Brain pericyte (primary cell): Measurements from ENCODE around the gene SCNN1B.
"Not testable (repeated sequence)": the region's sequence is repeated elsewhere in the genome, so short reads cannot be mapped to it uniquely, and the experiment has no call there.

ENCODE experiments used
- DNase-seq: peaks from one replicate; pipeline ENCODE4 v3.0.0-alpha.2; 2012; ENCODE audit warnings: low read depth, low spot score

The SCNN1B gene

DNA sequence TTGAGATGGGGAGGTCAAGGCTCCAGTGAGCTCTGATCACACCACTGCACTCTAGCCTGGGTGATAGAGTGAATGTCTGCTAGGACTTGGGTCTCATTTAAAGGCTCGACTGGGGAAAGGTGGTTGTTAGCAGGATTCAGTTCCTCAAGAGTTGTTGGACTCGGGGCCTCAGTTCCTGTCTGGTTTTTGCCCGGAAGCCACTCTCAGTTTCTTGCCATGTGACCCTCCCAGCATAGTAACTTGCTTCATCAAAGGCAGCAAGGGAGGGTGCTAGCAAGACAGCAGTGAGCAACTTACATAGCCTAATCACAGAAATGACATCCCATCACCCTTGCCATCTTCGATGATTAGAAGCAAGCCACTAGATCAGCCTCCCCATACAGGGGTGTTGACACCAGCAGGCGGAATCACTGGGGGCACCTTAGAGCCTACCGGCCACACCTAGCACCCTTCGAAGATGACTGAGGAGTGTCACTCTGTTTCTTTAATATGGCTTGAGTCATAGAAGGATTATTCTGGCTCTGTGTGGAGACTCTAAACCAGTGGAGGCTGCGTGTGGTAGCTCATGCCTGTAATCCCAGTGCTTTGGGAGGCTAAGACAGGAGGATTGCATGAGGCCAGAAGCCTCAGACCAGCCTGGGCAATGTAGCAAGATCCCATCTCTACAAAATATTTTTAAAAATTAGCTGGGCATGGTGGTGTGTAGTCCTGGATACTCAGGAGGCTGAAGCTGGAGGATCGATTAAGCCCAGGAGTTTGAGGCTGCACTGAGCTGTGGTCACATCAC is 13.2 kb upstream of the SCNN1B start:
- DNase-seq = no peak

DNA sequence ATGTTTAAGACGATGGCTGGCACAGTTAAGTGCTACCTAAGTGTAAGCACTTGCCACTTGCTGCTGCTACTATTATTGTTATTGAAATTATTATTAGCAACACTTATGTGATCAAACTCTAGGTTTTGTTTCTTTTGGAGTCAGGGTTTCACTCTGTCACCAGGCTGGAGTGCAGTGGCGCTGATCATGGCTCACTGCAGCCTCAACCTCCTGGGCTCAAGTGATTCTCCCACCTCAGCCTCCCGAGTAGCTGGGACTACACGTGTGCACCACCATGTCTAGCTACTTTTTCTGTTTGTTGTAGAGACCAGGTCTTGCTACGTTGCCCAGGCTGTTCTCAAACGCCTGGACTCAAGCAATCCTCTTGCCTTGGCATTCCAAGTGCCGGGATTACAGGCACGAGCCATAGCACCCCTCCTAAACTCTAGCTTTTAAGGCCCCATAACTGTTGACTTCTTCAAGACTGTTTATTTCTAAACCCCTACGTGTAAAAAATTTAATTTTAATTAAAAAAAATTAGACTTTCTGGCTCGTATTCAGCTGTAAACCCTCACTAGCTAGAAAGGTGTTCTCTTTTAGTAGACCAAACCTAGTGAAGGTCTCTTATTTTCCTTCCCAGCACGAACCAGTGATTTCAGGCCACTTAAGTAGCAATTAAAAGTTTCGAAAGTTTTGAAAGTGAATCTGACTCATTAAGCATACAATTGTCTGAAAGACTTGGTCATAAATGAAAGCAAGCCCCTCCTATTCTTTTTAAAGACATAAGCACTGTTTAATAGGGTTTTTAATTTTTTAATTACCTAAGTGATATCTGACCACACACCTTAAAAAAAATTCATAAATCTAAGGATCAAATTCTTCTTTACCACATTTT is 11.7 kb upstream of the SCNN1B start:
- DNase-seq = no peak

DNA sequence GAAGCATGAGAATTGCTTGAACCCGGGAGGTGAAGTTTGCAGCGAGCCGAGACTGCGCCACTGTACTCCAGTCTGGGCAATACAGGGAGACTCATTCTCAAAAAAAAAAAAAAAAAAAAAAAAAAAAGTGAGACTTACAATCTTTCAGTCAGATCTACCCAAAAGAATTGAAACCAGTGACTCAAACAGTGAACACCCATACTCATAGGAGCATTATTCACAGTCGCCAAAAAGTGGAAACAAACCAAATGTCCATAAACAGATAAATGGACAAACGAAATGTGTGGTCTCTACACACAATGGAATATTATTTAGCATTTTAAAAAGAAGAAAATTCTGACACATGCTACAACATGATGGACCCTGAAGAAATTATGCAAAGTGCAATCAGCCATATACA is 9.1 kb upstream of the SCNN1B start:
- no peak for DNase-seq

DNA sequence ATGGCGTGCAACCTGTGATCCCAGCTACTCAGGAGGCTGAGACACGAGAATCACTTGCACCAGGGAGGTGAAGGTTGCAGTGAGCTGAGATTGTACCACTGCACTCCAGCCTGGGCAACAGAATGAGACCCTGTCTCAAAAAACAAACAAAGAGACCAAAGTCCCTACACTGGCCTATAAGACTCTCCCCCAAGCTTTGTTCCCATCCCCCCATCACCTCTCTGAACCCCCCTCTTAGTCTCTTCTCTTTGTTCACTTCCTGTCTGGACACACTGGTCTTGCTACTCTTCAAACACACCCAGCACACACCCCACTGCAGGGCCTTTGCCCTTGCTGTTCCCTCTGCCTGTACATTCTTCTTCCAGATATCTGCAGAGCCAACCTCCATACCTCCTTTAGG is 7.8 kb upstream of the SCNN1B start:
- no peak for DNase-seq

DNA sequence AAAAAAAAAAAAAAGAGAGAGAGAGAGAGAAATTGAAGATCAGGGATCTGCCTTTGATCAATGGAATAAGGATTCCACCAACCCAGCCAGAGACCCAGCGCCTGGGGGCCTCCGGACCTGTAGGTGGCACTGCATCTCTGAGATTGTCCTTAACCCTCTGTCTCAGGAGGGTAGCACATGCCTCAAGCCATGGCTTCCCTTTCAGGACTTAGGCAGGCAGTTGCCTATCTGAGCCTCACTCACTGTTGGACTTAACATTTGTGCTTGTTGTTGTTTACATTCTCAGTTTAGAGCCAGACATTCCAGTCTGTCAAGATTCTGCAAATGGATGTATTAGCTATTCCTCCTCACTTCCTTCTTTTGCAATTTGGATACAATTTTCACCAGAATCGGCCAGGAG is 5.1 kb upstream of the SCNN1B start:
- DNase-seq = no peak

DNA sequence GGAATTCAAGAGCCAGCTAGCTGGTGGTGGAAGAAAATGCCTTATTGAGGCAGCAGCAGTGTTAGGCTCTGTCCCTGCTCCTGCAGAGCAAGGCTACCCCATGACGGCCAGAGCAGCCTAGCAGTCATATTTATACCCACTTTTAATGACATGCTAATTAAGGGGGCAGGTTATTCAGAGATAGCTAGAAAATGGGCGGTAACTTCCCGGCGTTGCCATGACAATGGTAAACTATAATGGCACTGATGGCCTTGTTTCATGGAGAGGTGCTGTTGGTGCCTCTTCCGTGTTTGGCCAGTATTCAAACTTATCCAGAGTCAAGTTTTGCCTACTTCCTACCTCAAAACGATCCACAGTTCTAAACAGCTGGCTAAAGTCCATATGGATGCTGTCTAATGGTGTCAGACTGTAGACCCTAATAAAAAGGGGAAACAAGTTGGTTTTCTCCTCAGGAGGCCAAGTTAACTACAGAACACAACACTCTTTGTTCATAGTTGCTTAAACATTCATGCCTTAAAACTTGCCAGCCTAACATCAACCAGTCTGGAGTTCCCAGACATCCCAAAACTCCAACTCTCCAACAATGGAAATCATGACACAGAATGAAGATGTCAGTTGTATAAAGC is 3.7 kb upstream of the SCNN1B start:
- no peak for DNase-seq

DNA sequence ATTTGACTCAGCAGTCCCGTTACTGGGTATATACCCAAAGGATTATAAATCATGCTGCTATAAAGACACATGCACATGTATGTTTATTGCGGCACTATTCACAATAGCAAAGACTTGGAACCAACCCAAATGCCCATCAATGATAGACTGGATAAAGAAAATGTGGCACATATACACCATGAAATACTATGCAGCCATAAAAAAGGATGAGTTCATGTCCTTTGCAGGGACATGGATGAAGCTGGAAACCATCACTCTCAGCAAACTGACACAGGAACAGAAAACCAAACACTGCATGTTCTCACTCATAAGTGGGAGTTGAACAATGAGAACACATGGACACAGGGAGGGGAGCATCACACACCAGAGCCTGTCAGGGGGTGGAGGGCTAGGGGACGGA is 2.3 kb upstream of the SCNN1B start:
- DNase-seq = not testable (repeated sequence)

DNA sequence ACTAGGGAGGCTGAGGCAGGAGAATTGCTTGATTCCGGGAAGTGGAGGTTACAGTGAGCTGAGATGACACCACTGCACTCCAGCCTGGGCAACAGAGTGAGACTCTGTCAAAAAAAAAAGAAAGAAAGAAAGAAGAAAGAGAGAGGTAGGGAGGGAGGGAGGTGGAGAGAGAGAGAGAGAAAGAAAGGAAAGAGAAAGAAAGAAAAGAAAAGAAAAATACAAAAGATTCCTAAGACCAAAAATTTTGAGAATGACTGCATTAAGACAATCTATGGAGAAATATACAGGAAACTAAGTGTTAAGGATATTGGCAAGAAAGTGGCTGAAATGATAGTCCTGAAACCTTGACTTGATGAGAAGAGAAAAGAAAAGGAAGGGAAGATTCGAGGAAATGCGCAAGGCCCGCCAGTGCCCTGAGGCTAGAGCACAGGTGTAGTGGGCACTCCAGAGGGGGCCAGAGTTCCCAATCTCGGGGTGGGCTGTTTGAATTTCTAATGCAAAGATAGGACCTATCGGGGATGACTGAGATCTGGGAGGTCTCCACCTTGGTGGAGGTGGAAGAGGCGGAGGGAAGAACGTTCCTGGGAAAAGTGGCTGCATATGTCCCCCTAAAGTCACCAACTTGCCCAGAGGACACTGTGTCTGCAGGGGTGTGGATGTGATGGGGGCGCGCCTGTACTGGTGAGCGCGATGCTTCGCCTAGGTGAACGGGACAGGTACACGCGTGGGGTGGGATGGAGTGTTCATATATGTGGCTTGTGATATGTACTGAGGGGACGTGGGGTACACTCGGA is 654 bp upstream of the SCNN1B start:
- no peak for DNase-seq

DNA sequence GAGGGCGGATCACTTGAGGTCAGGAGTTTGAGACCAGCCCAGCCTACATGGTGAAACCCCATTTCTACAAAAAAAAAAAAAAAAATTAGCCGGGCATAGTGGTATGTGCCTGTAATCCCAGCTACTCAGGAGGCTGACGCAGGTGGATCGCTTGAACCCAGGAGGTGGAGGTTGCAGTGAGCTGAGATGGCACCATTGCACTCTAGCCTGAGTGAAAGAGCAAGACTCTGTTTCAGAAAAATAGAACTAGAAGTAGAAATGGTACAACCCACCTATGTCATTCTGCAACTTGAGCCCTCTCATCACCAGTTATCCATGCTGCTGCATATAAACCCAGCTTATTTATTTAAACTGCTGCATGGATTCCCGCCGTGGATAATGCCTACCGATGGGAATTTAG is 1.6 kb downstream of the SCNN1B start:
- DNase-seq = no peak

DNA sequence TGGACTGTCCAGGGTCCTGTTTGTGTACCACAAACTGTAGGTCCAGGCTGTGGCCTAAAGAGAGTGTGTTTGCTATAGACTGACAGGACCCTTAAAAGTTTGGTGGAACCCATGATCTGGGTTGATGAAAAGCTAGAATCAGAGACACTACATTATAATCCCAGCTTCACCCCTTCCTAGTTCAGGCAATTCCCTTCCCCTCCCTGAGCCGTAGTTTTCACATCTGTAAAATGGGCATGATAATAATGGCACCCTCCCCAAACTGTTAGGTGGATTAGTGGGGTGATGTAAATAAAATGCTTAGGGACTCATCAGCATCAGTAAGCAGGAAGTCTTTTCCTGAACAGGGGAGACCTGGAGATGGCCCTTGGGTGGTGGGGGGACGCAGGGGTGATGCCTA is 2.5 kb downstream of the SCNN1B start:
- DNase-seq = no peak

DNA sequence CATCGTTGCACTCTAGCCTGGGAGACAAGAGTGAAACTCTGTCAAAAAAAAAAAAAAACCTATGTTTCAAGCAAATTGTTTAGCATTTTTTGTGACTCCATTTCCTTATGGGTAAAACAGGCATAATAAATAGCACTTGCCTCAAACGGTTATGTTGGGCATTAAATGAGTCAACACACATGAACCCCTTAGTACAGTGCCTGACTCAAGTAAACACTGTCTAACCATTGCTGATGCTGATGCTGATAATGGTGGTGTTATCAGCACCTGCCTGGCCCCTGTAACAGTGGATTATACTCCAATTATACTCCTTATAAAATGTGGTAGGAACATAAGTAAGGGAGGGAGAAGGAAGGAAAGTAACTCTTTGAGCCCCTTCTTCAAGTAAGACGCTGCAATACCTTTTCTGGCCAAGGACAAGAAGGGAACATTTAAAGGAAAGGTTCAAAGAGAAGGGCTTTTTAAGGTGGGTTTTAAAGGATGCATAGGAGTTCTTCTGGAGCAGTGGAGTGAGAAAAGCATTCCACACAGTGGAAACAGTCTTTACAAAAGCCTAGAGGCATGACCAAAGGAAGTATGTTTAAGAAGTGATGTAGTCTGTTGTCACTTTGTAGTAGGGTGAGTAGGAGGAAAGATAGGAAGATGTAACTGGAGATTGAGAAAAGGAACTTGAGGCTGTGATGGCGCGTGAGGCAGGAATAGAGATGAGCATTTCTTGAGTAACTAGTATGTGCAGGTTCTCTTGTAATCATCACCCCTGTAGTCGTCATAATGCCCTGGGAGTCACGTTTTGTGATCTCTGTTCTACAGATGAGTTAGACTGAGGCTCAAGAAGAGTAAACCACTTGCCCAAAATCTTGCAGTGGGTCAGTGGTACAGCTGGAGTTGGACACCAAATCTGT is 4.3 kb downstream of the SCNN1B start:
- DNase-seq = no peak

DNA sequence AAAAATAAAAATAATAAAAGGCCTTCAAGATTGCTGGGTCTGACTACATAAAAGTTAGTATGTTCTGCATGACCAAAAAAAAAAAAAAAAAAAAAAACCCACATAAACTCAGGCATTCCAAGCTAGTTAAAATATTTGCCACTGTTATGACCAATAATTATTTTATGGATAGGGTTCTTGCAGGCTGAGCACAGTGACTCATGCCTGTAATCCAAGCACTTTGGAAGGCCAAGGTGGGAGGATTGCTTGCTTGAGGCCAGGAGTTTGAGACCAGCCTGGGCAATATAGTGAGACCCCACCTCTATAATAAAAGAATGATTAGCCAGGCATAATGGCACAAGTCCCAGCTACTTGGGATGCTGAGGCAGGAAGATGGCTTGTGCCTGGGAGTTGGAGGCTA is 8.1 kb downstream of the SCNN1B start:
- no peak for DNase-seq

DNA sequence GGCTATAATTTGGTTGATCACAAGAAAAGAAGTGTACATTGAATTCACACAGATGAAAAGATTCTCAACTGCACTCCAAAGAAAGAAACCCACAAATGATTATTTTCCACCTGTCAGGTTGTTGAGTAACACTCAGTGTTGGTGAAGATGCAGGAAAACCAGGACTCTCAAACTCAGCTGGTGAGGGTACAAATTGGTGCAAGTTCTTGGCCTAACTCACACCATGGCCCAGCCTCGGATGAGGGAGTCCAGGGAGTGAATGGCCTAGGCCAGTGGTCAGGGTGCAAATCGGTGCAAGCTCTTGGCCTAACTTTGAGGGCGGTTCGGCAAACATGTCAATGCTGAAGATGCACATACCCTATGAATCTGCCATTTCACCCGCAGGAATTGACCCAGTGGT is 8.6 kb downstream of the SCNN1B start:
- DNase-seq = no peak

DNA sequence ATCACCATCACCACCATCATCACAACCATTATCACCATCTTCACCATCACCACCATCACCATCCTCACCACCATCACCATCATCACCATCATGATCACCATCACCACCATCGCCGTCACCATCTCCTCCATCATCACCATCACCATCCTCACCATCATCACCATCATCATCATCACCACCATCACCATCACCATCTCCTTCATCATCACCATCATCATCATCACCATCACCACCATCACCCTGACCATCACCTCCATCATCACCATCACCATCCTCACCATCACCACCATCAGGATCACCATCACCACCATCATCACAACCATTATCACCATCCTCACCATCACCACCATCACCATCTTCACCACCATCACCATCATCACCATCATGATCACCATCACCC is 14.1 kb downstream of the SCNN1B start:
- DNase-seq = no peak

DNA sequence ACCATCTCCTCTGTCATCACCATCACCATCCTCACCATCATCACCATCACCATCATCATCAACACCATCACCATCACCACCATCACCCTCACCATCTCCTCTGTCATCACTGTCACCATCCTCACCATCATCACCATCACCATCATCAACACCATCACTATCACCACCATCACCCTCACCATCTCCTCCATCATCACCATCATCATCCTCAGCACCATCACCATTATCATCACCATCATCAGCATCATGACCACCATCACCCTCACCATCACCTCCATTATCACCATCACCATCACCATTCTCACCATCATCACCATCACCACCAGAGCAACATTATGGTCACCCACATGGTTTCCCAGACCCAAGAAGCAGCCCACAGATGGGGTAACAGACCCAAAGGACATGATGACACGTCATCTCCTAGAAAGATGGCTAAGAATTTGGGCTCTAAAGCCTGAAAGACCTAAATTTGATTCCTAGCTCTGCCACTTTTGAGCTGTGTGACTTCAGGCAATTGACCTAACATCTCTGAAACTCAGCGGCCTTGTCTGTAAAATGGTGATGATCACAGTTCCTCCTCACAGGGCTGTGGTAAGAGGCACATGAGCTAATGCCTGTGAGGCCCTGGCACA is 14.6 kb downstream of the SCNN1B start:
- no peak for DNase-seq

DNA sequence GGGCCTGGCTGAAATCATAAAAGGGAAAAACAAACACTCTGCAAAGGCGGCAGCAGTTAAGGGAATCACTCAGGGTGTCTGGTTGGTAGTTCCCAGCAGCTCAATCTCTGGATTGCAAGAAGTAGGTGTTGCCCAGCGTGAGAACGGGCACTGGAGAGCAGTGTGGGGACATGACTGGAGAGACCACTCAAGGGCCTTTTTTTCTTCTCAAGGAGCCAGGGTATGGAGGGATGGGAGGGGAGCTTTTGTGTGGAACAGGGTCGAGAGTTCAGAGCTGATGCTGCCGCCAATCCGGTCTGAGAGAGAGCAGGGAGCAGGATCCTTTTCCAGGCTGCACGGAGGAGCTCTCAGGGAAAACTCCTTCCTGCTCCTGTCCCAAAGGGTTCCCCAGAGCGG is 15.2 kb downstream of the SCNN1B start:
- DNase-seq = no peak

DNA sequence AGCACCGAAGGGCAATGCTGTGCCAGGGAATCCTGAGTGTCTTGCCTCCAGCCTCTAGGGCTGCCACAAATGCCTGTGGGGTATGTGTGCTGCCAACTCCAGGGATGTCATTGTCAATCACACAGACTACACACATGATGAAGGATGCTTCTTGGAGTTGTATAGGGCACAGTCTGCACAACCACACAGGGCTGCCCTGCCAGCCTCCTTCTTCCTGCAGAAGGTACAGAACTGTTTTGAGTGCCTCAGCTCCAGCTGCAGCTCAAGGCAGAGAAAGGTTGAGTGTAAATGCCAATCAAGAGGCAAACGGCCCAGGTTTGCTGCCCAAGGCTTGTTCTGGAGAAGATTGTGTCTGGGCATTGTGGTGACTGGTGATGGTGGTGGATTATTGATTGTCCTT is 15.6 kb downstream of the SCNN1B start:
- DNase-seq = no peak

DNA sequence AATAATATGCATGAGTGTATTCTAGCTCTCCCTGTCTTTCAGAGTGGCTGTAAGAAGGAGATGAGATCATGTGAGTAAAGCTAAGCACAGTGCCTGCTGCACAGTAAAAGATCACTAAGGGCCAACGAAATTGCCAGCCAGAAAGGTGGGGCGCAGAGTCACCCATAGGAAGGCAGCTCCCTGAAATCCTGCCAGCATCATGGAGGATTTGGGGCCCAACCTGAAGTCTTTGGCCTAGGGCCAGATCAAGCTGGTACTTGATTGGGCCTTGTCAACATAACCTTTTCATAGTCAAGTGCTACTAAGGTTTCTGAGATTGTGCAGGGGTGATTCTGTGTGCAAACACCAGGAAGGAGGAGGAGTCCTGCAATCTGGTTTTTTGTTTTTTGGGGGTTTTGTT is 16.5 kb downstream of the SCNN1B start:
- DNase-seq = no peak

DNA sequence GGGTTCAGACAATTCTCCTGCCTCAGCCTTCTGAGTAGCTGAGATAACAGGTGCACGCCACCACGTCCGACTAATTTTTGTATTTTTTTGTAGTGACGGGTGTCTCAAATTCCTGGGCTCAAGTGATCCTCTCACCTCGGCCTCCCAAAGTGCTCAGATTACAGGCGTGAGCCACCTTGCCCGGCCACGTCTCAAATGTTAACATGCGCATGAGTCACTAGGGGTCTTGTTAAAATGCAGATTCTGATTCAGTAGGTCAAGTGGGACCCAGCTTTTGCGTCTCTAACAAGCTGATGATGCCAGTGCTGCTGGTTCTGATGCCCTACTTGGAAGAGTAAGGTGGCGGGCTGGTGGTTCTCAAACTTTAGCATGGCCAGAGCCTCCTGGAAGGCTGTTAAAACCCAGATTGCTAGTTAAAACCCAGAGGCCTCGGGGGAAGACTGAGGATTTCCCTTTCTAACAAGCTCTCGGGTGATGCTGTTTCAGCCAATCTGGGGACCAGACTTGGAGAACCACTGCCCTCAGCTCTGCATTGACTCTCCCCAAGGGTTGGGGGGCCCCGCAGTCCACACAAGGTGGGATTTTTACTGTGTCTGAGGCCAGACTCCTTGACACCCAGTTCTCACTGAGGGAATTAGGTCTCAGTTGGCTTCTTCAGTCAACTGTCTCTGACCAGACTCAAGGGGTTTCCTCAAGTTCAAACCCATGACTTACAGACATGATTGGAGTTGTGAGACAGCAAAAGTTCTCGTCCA is 17.9 kb downstream of the SCNN1B start:
- DNase-seq = no peak

DNA sequence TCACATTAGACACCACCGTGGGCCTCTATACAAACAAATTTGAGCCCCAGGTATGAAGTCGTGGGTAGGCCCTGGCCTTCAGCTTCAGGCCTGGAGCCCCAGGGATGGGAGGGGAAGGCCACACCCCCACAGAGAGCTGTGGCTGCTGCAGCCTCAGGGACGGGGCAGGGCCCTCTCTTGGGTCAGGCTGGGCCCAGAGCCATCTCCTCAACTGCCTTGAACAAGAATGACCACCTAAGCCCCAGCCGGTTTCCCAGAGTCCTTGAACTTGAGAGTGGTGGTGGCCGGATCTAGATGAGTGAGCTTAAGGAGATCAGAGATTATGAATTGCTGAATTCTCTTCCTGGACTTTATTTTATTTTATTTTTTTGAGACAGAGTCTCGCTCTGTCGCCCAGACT is 18.6 kb downstream of the SCNN1B start:
- DNase-seq = no peak
